G401 (cell line): ENCODE data around the gene TRAF5. TPM values are rescaled to one million over a fixed set of nuclear protein-coding genes. Genes with fewer than 3 reads are reported as not detected.
"Not testable (repeated sequence)": the region's sequence is repeated elsewhere in the genome, so short reads cannot be mapped to it uniquely, and the experiment has no call there.

Source experiments
- DNase-seq: peaks from one replicate; pipeline ENCODE4 v3.0.0-alpha.2; 2015; ENCODE audit warnings: low spot score
- in situ Hi-C: cut with HindIII; loops from 2 replicates; pipeline ENCODE4 v1.10.0; 2016; ENCODE audit warnings: low sequenced_read_pairs, mixed read lengths
- total RNA-seq: library from RNA; depleted of rRNA; stranded (reverse); fragments of >200 nt; shearing (Covaris generic); gene quantifications from 2 replicates; pipeline ENCODE4 v1.2.3, GENCODE V29; 2014

The TRAF5 gene
- total RNA-seq, 1 experiment from 2014 or later: 0.17 TPM

GRCh38 chr1:211371406-211372105, 44.9 kb downstream of the TRAF5 start:
- DNase-seq: no peak
- in situ Hi-C loops: no loop called here

- no peak for DNase-seq
- in situ Hi-C loops: no loop called here
Measured at GRCh38 chr1:211372463-211372862, 45.8 kb downstream of the TRAF5 start.

- DNase-seq: no peak
- in situ Hi-C loops: no loop called here
Measured at GRCh38 chr1:211375146-211375818, 48.6 kb downstream of the TRAF5 start.

- in situ Hi-C loops: no loop called here
- DNase-seq: no peak
Measured at GRCh38 chr1:211375949-211376348, 49.3 kb downstream of the TRAF5 start.

- in situ Hi-C loops: no loop called here
- DNase-seq: no peak
Measured at GRCh38 chr1:211376807-211377470, 50.3 kb downstream of the TRAF5 start.

- no peak for DNase-seq
- in situ Hi-C loops: no loop called here
Measured at GRCh38 chr1:211377539-211378450, 51.2 kb downstream of the TRAF5 start.

GRCh38 chr1:211378844-211379243, 52.2 kb downstream of the TRAF5 start:
- in situ Hi-C loops: no loop called here
- DNase-seq: no peak

GRCh38 chr1:211379446-211379845, 52.8 kb downstream of the TRAF5 start:
- in situ Hi-C loops: no loop called here
- DNase-seq: no peak

- in situ Hi-C loops: no loop called here
Measured at GRCh38 chr1:211381481-211382181, 55.0 kb downstream of the TRAF5 start.

GRCh38 chr1:211382182-211382713, 55.6 kb downstream of the TRAF5 start:
- in situ Hi-C loops: no loop called here
- no peak for DNase-seq

More at GRCh38 chr1:211381481-211382181, 55.0 kb downstream of the TRAF5 start:
- no peak for DNase-seq

- in situ Hi-C loops: no loop called here
Measured at GRCh38 chr1:211382714-211383480, 56.3 kb downstream of the TRAF5 start.

GRCh38 chr1:211384524-211384923, 57.9 kb downstream of the TRAF5 start:
- DNase-seq: no peak
- in situ Hi-C loops: no loop called here

More at GRCh38 chr1:211382714-211383480, 56.3 kb downstream of the TRAF5 start:
- peak; percentile 74 for DNase-seq

GRCh38 chr1:211386921-211387320, 60.3 kb downstream of the TRAF5 start:
- in situ Hi-C loops: no loop called here
- no peak for DNase-seq

GRCh38 chr1:211390829-211391228, 64.2 kb downstream of the TRAF5 start:
- DNase-seq, in situ Hi-C loops: not testable (repeated sequence)

- in situ Hi-C loops: no loop called here
- no peak for DNase-seq
Measured at GRCh38 chr1:211393203-211393602, 66.6 kb downstream of the TRAF5 start.

GRCh38 chr1:211398266-211398930, 71.8 kb downstream of the TRAF5 start:
- in situ Hi-C loops, DNase-seq: not testable (repeated sequence)

GRCh38 chr1:211399851-211400393, 73.3 kb downstream of the TRAF5 start:
- DNase-seq, in situ Hi-C loops: not testable (repeated sequence)
